Mesenchymal stem cell (in vitro differentiated cells and primary cell): ENCODE data around the gene LBHD1.
A peak's percentile ranks its signal among the peaks of the same experiment; 100 is the strongest.

Experiments used
- DNase-seq: peaks from one replicate; pipeline ENCODE4 v3.0.0-alpha.2; 2013
- H2AFZ ChIP-seq: one replicate; pipeline ENCODE4 v1.6.1; 2013; ENCODE audit warnings: low read depth, mild to moderate bottlenecking, control low read depth, inconsistent platforms, low read length, moderate library complexity
- H2AK5ac ChIP-seq: 2 replicates; pipeline ENCODE4 v1.6.1; 2013; ENCODE audit warnings: low read length, moderate library complexity, mild to moderate bottlenecking, inconsistent platforms; ENCODE audit not compliant: severe bottlenecking
- H2BK120ac ChIP-seq: one replicate; pipeline ENCODE4 v1.6.1; 2013; ENCODE audit warnings: low read depth, mild to moderate bottlenecking, inconsistent platforms, low read length, moderate library complexity
- H2BK12ac ChIP-seq, 2 experiments: one replicate each; pipeline ENCODE4 v1.6.1; 2013; ENCODE audit warnings: inconsistent platforms in 2 of 2, low read length in 2 of 2, mild to moderate bottlenecking in 2 of 2, moderate library complexity in 2 of 2, control low read depth in 1 of 2
- H2BK15ac ChIP-seq: one replicate; pipeline ENCODE4 v1.6.1; 2013; ENCODE audit warnings: mild to moderate bottlenecking, low read depth, inconsistent platforms; ENCODE audit not compliant: poor library complexity, severe bottlenecking
- H2BK5ac ChIP-seq: 2 replicates; pipeline ENCODE4 v1.6.1; 2013; ENCODE audit warnings: low read depth, mild to moderate bottlenecking, low read length, control low read depth, inconsistent platforms; ENCODE audit not compliant: poor library complexity, severe bottlenecking
- H3K14ac ChIP-seq, 2 experiments: one replicate each; pipeline ENCODE4 v1.6.1; 2013; ENCODE audit warnings: inconsistent platforms in 2 of 2, low read length in 2 of 2, control low read depth in 1 of 2, mild to moderate bottlenecking in 1 of 2, moderate library complexity in 1 of 2
- H3K18ac ChIP-seq, 2 experiments: one replicate each; pipeline ENCODE4 v1.6.1; 2013; ENCODE audit warnings: inconsistent platforms in 2 of 2, low read length in 2 of 2, control low read depth in 1 of 2, low read depth in 1 of 2, mild to moderate bottlenecking in 1 of 2
- H3K23ac ChIP-seq, 2 experiments: one replicate each; pipeline ENCODE4 v1.6.1; 2013; ENCODE audit warnings: inconsistent platforms in 2 of 2, low read length in 2 of 2, mild to moderate bottlenecking in 2 of 2, moderate library complexity in 2 of 2, control low read depth in 1 of 2
- H3K27ac ChIP-seq: 2 replicates; pipeline ENCODE4 v1.5.1; 2013; ENCODE audit warnings: mild to moderate bottlenecking, moderate library complexity, low read length, control low read depth, inconsistent platforms; ENCODE audit not compliant: poor library complexity, severe bottlenecking
- H3K27me3 ChIP-seq, 2 experiments: 2 replicates each; pipeline versions ENCODE4 v1.6.1 to v1.7.0; 2013; ENCODE audit warnings: low read length in 2 of 2, mild to moderate bottlenecking in 2 of 2, moderate library complexity in 2 of 2, control low read depth in 1 of 2, inconsistent platforms in 1 of 2; ENCODE audit not compliant: control insufficient read depth in 1 of 2, insufficient read depth in 1 of 2
- H3K36me3 ChIP-seq, 2 experiments: 2 replicates each; pipeline versions ENCODE4 v1.6.1 to v1.7.0; 2013; ENCODE audit warnings: low read length in 2 of 2, control low read depth in 1 of 2, inconsistent platforms in 1 of 2, low read depth in 1 of 2, mild to moderate bottlenecking in 1 of 2; ENCODE audit not compliant: insufficient read depth in 2 of 2, control insufficient read depth in 1 of 2
- H3K4ac ChIP-seq, 2 experiments: one replicate each; pipeline ENCODE4 v1.6.1; 2013; ENCODE audit warnings: inconsistent platforms in 2 of 2, low read length in 2 of 2, mild to moderate bottlenecking in 2 of 2, moderate library complexity in 2 of 2, control low read depth in 1 of 2, low read depth in 1 of 2
- H3K4me1 ChIP-seq: 2 replicates; pipeline ENCODE4 v1.6.1; 2013; ENCODE audit warnings: low read depth, low read length, control low read depth; ENCODE audit not compliant: control insufficient read depth, insufficient read depth
- H3K4me2 ChIP-seq: 2 replicates; pipeline ENCODE4 v1.6.1; 2013; ENCODE audit warnings: low read length, mild to moderate bottlenecking, inconsistent platforms; ENCODE audit not compliant: poor library complexity, severe bottlenecking
- H3K4me3 ChIP-seq, 2 experiments: 2 replicates each; pipeline versions ENCODE4 v1.5.1 to v1.7.0; 2013; ENCODE audit warnings: low read length in 2 of 2, mild to moderate bottlenecking in 2 of 2, control low read depth in 1 of 2, low read depth in 1 of 2; ENCODE audit not compliant: insufficient read depth in 1 of 2
- H3K79me1 ChIP-seq: replicated peaks from 2 replicates; pipeline ENCODE4 v1.6.1; 2013; ENCODE audit warnings: mild to moderate bottlenecking, control low read depth, low read length, inconsistent platforms; ENCODE audit not compliant: poor library complexity, severe bottlenecking
- H3K9ac ChIP-seq: 2 replicates; pipeline ENCODE4 v1.7.0; 2013; ENCODE audit warnings: mild to moderate bottlenecking, low read length, moderate library complexity
- H3K9me3 ChIP-seq: 2 replicates; pipeline ENCODE4 v1.7.0; 2013; ENCODE audit warnings: mild to moderate bottlenecking, low read length; ENCODE audit not compliant: control insufficient read depth
- H4K8ac ChIP-seq: one replicate; pipeline ENCODE4 v1.6.1; 2013; ENCODE audit warnings: inconsistent platforms, mild to moderate bottlenecking, low read length, moderate library complexity
- H4K91ac ChIP-seq: one replicate; pipeline ENCODE4 v1.6.1; 2013; ENCODE audit warnings: mild to moderate bottlenecking, low read length, inconsistent platforms
- WGBS: methylation state at CpG from one replicate; pipeline ENCODE4 v1.1.7; 2013; ENCODE audit warnings: mixed read lengths; 5-methylcytosine and 5-hydroxymethylcytosine counted together

The LBHD1 gene

DNA sequence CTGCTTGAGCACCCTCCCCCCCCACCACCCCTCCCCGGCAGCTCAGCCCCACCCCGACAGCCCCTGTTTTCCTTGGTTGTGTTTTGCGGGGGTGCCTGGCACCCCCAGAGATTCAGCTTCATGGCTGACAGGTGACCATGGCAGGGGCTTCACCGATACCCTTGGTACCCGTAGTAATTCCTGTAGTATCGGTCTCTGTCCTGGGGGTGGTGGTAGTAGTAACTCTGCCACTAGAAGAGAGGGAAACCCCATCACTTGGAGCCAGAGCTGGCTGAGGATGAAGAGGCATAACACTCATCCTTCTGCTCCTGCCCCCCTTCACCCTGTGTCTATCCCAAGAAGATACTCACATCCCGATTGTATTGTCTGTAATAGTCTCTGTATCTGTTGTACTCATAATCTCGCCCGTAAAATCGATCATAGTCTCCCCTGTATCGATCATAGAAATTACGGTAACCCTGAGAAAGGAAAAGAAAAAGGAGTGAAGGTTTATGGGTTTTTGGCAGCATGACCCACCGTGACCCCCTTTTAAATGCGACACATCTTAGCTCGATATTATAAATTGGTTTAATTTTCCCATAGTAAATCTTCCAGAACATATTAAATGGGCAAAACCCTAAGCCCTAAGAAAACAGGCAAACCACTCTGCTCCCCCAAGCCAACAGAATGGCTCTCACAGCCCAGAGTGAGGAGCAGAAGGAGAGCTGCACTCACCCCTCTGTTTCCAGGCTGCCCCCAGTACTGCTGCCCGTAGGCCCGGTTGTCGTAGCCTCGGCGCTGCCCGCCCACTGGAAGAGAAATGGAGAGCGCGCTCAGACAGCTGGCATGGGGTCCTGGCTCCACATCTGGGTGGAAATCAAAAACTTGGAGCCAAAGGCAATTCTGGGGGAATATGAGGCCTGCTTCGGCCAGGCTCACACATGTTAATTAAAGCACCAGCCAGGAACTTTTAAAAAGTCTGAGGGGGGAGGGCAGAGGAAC lies 43.4 kb upstream of the LBHD1 start:
- no peak overlapping the region for H3K23ac ChIP-seq
- no peak overlapping the region for H3K4ac ChIP-seq
- H3K9ac ChIP-seq = no peak overlapping the region
- H3K9me3 ChIP-seq = no peaks in the 10 kb centered on the region
- no peaks in the 10 kb centered on the region for H3K27me3 ChIP-seq
- no peak overlapping the region for H2BK12ac ChIP-seq
- H3K36me3 ChIP-seq = peaks cover 64 to 92% of the 10 kb centered on the region in 2 experiments
- no peak overlapping the region for H3K18ac ChIP-seq
- H4K91ac ChIP-seq = no peak overlapping the region
- H3K14ac ChIP-seq = no peak overlapping the region
- H3K79me1 ChIP-seq = peaks cover 13% of the 10 kb centered on the region
- H3K4me3 ChIP-seq = no peak overlapping the region
- no peak overlapping the region for H3K4me2 ChIP-seq
- no peak overlapping the region for H2BK15ac ChIP-seq
- no peak overlapping the region for H2AFZ ChIP-seq
- DNase-seq = no peak
- no peak overlapping the region for H2BK5ac ChIP-seq
- 99% methylated on average over 21 of the region's 24 CpGs for WGBS
- H3K27ac ChIP-seq = no peak overlapping the region
- peaks cover 11% of the 10 kb centered on the region for H3K4me1 ChIP-seq
- H2BK120ac ChIP-seq = no peak overlapping the region
- no peak overlapping the region for H4K8ac ChIP-seq
- peak overlapping the region; percentile 28 for H2AK5ac ChIP-seq

DNA sequence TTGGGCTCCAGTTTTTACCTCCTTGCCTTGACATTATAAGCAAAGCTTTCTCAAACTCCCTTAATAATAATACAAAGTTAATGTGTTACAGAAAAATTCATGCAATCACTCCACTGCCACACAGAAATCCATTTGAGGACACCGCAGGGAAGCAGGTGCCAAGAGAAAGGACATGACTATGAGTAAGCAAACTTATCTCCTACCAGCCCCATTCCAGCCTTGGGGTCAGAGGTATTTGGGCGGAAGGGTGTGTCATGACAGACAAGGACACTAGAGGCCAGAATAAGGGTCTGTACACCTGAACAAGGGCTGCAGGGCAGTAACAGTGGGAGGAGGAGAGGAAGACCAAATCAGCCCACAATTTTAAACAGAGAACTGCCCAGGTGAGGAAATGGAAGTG lies 41.3 kb upstream of the LBHD1 start:
- Histone ChIP-seq H4K8ac (no peak overlapping the region), H2AFZ (no peak overlapping the region), H3K14ac (no peak overlapping the region), H3K23ac (no peak overlapping the region), H3K4me2 (peak overlapping the region; percentile 36), H2BK120ac (no peak overlapping the region), H3K27ac (peak overlapping the region; percentile 76), H3K79me1 (peaks cover 14% of the 10 kb centered on the region), H3K36me3 (peaks cover 55 to 78% of the 10 kb centered on the region in 2 experiments), H2AK5ac (no peak overlapping the region), H3K4me1 (peaks cover 24% of the 10 kb centered on the region), H3K27me3 (no peaks in the 10 kb centered on the region), H3K4me3 (no peak overlapping the region), H3K18ac (no peak overlapping the region), H2BK12ac (no peak overlapping the region), H3K9ac (peak overlapping the region; percentile 33), H4K91ac (no peak overlapping the region), H2BK15ac (no peak overlapping the region), H2BK5ac (no peak overlapping the region), H3K9me3 (no peaks in the 10 kb centered on the region), H3K4ac (no peak overlapping the region)
- 100% methylated on average over 1 of the region's 2 CpGs for WGBS
- no peak for DNase-seq

DNA sequence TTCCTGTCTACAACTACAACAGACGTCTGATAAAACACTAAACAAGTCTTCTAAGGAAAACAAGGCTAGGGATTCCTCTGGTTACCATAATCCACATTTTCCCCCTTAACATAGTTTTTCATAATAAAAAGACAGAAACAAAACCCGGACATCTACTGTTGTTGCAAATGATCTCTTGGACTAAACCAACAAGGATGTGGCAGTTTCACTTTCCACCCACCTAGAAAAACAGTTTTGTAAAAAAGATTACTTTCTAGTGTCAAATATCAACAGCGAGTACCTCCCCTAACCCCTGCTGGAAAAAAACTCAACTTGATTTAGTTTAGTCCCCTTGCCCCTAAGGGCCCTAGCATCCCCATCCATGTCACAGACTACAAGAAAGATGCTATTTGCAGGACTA lies 40.8 kb upstream of the LBHD1 start:
- peak overlapping the region; percentile 66 for H3K27ac ChIP-seq
- H3K18ac ChIP-seq = no peak overlapping the region
- no peak overlapping the region for H3K4me2 ChIP-seq
- peak overlapping the region; percentile 33 for H3K9ac ChIP-seq
- H3K27me3 ChIP-seq = no peaks in the 10 kb centered on the region
- H2BK5ac ChIP-seq = no peak overlapping the region
- H3K36me3 ChIP-seq = peaks cover 59 to 74% of the 10 kb centered on the region in 2 experiments
- no peak for DNase-seq
- H3K9me3 ChIP-seq = no peaks in the 10 kb centered on the region
- peaks cover 26% of the 10 kb centered on the region for H3K4me1 ChIP-seq
- 94% methylated on average over 3 of the region's 3 CpGs for WGBS
- peaks cover 16% of the 10 kb centered on the region for H3K79me1 ChIP-seq
- no peak overlapping the region for H3K4ac ChIP-seq
- H3K14ac ChIP-seq = no peak overlapping the region
- no peak overlapping the region for H2BK15ac ChIP-seq
- no peak overlapping the region for H3K23ac ChIP-seq
- H2AFZ ChIP-seq = no peak overlapping the region
- no peak overlapping the region for H4K91ac ChIP-seq
- no peak overlapping the region for H2BK12ac ChIP-seq
- no peak overlapping the region for H2BK120ac ChIP-seq
- no peak overlapping the region for H2AK5ac ChIP-seq
- H4K8ac ChIP-seq = no peak overlapping the region
- no peak overlapping the region for H3K4me3 ChIP-seq

DNA sequence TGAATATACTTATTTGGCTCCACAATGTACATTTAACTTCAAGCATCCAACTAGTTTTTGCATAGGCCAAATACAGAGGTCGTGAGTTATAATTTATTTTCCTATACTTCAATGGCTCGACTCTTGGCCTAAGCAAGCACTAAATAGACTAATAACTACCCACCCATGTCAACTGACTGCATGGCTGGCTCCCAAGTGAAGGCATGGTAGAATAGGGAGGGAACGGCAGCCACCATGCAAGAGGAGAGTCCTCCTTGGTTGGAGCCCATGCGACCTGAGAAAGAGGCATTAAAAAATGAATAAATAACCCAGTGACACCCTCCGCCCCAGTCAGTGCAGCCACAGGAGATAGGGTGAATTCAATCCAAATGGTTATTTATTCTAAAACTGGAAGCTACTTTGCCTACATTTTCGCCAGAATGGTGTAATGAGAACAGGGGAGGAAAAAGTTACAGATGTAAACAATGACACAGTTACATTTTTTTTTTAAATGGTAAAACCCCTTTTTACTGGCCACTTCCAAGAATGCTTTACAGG lies 40.3 kb upstream of the LBHD1 start:
- Histone ChIP-seq H3K27me3 (no peaks in the 10 kb centered on the region), H3K79me1 (peaks cover 21% of the 10 kb centered on the region), H4K8ac (no peak overlapping the region), H2BK12ac (no peak overlapping the region), H3K23ac (no peak overlapping the region), H3K4me3 (no peak overlapping the region), H2BK120ac (no peak overlapping the region), H3K36me3 (peaks cover 60 to 74% of the 10 kb centered on the region in 2 experiments), H2BK5ac (no peak overlapping the region), H2AK5ac (no peak overlapping the region), H3K27ac (peak overlapping the region; percentile 66), H3K9ac (peak overlapping the region; percentile 33), H3K4me1 (peaks cover 31% of the 10 kb centered on the region), H2AFZ (no peak overlapping the region), H3K18ac (no peak overlapping the region), H2BK15ac (no peak overlapping the region), H3K9me3 (no peaks in the 10 kb centered on the region), H3K4me2 (no peak overlapping the region), H3K14ac (no peak overlapping the region), H4K91ac (no peak overlapping the region), H3K4ac (no peak overlapping the region)
- DNase-seq = no peak
- WGBS = 98% methylated on average over 4 of the region's 6 CpGs
